GM23338 (cell line): ENCODE data around the gene FDX1. TPM values are rescaled to one million over a fixed set of nuclear protein-coding genes. Genes with fewer than 3 reads are reported as not detected.
"Not testable (repeated sequence)": the region's sequence is repeated elsewhere in the genome, so short reads cannot be mapped to it uniquely, and the experiment has no call there.

Experiments
- ATAC-seq: fragments of 200-7000 bp; cut with Tn5 transposase; 3 replicates; pipeline ENCODE4 v1.9.1; 2020
- DNase-seq: peaks from one replicate; pipeline ENCODE4 v3.0.0-alpha.2; 2015; ENCODE audit warnings: low spot score
- H2AFZ ChIP-seq: fragments of 200-600 bp; sonication (generic); 2 replicates; pipeline ENCODE4 v1.8.0; 2016; ENCODE audit warnings: antibody characterized with exemption, mild to moderate bottlenecking, moderate library complexity
- H3F3A ChIP-seq: fragments of 200-600 bp; sonication (generic); replicated peaks from 2 replicates; pipeline ENCODE4 v1.8.0; 2017; ENCODE audit warnings: antibody characterized with exemption, mixed run types, low read depth
- H3K27ac ChIP-seq: fragments of 200-600 bp; sonication (generic); 2 replicates; pipeline ENCODE4 v1.6.1; 2016; ENCODE audit warnings: low read depth
- H3K27me3 ChIP-seq: fragments of 200-600 bp; sonication (generic); 2 replicates; pipeline ENCODE4 v1.8.0; 2016; ENCODE audit warnings: mild to moderate bottlenecking, mixed run types, moderate library complexity; ENCODE audit not compliant: insufficient read depth
- H3K36me3 ChIP-seq: fragments of 200-600 bp; sonication (generic); 2 replicates; pipeline ENCODE4 v1.8.0; 2016; ENCODE audit warnings: mild to moderate bottlenecking; ENCODE audit not compliant: insufficient read depth
- H3K4me1 ChIP-seq: fragments of 200-600 bp; sonication (generic); 2 replicates; pipeline ENCODE4 v1.8.0; 2016; ENCODE audit warnings: mild to moderate bottlenecking, moderate library complexity; ENCODE audit not compliant: insufficient read depth
- H3K4me2 ChIP-seq: fragments of 200-600 bp; sonication (generic); 2 replicates; pipeline ENCODE4 v1.7.1; 2017; ENCODE audit warnings: mixed run types
- H3K4me3 ChIP-seq: fragments of 200-600 bp; sonication (generic); 2 replicates; pipeline ENCODE4 v1.6.1; 2016; ENCODE audit warnings: mixed run types
- H3K79me2 ChIP-seq: fragments of 200-600 bp; sonication (generic); replicated peaks from 2 replicates; pipeline ENCODE4 v1.8.0; 2017; ENCODE audit warnings: mild to moderate bottlenecking; ENCODE audit not compliant: insufficient read depth
- H3K9me2 ChIP-seq: fragments of 200-600 bp; sonication (generic); 2 replicates; pipeline ENCODE4 v1.8.0; 2017; ENCODE audit not compliant: insufficient read depth
- H4K20me1 ChIP-seq: fragments of 200-600 bp; sonication (generic); replicated peaks from 2 replicates; pipeline ENCODE4 v1.8.0; 2017; ENCODE audit warnings: mild to moderate bottlenecking; ENCODE audit not compliant: insufficient read depth
- H3K27ac Mint-ChIP-seq: 2 replicates; pipeline ENCODE4 v1.8.0; 2020; ENCODE audit warnings: inconsistent platforms, mild to moderate bottlenecking, moderate library complexity, mixed read lengths
- H3K27me3 Mint-ChIP-seq: 3 replicates; pipeline ENCODE4 v1.8.0; 2022; ENCODE audit warnings: low read depth, mild to moderate bottlenecking, moderate library complexity, mixed read lengths, inconsistent platforms; ENCODE audit not compliant: insufficient read depth, poor library complexity
- H3K36me3 Mint-ChIP-seq: 3 replicates; pipeline ENCODE4 v1.8.0; 2021; ENCODE audit warnings: low read depth, mild to moderate bottlenecking, inconsistent platforms, moderate library complexity, mixed read lengths
- H3K4me1 Mint-ChIP-seq: 3 replicates; pipeline ENCODE4 v1.8.0; 2020; ENCODE audit warnings: mild to moderate bottlenecking, inconsistent platforms, mixed read lengths
- H3K4me3 Mint-ChIP-seq: 3 replicates; pipeline ENCODE4 v1.8.0; 2021; ENCODE audit warnings: moderate library complexity, mild to moderate bottlenecking, inconsistent platforms, mixed read lengths
- H3K9me3 Mint-ChIP-seq: 3 replicates; pipeline ENCODE4 v1.8.0; 2020; ENCODE audit warnings: moderate library complexity, mild to moderate bottlenecking, inconsistent platforms, mixed read lengths
- CREB1 ChIP-seq: fragments of 250-450 bp; sonication (Bioruptor Pico); IDR thresholded peaks from 2 replicates; pipeline ENCODE4 v1.5.0; 2020; ENCODE audit warnings: low read depth, mild to moderate bottlenecking, moderate library complexity
- CTCF ChIP-seq, 2 experiments: fragments of 200-600 bp in 1 of 2; sonication (generic) in 1 of 2; conservative IDR thresholded peaks; 2 replicates each; pipeline versions ENCODE4 v1.5.1 to v1.6.1; 2016 to 2017; ENCODE audit warnings: antibody characterized with exemption in 2 of 2, low read depth in 2 of 2, mild to moderate bottlenecking in 2 of 2, moderate library complexity in 1 of 2
- ETS1 ChIP-seq: IDR thresholded peaks from 2 replicates; pipeline ENCODE4 v1.6.1; 2016; ENCODE audit warnings: antibody characterized with exemption
- EZH2 ChIP-seq: fragments of 200-600 bp; sonication (generic); IDR thresholded peaks from one replicate; pipeline ENCODE4 v1.8.0; 2017; ENCODE audit warnings: antibody characterized with exemption, mild to moderate bottlenecking, low read depth; ENCODE audit not compliant: unreplicated experiment
- EZH2phosphoT487 ChIP-seq: fragments of 200-600 bp; sonication (generic); IDR thresholded peaks from one replicate; pipeline ENCODE4 v1.8.1; 2018; ENCODE audit warnings: antibody characterized with exemption; ENCODE audit not compliant: unreplicated experiment
- JUNB ChIP-seq: IDR thresholded peaks from one replicate; pipeline ENCODE4 v1.6.1; 2016; ENCODE audit warnings: antibody characterized with exemption; ENCODE audit not compliant: unreplicated experiment
- POLR2AphosphoS5 ChIP-seq: IDR thresholded peaks from 2 replicates; pipeline ENCODE4 v1.6.1; 2016; ENCODE audit warnings: antibody characterized with exemption, low read depth
- STAT1 ChIP-seq: IDR thresholded peaks from one replicate; pipeline ENCODE4 v1.6.1; 2016; ENCODE audit warnings: antibody characterized with exemption; ENCODE audit not compliant: unreplicated experiment
- ZNF462 ChIP-seq: fragments of 250-450 bp; sonication (Bioruptor Pico); IDR thresholded peaks from 2 replicates; pipeline ENCODE4 v1.5.0; 2020; ENCODE audit warnings: mild to moderate bottlenecking, moderate library complexity
- polyA plus RNA-seq: library from polyadenylated mRNA; unstranded; fragments of >200 nt; fragmentation: Nextera tagmentation; extraction: Ambion mirVana; gene quantifications from 2 replicates; pipeline ENCODE4 v1.2.1, GENCODE V29; 2016
- total RNA-seq: library from RNA; depleted of rRNA; stranded (reverse); fragments of >200 nt; shearing (Covaris generic); gene quantifications from 2 replicates; pipeline ENCODE4 v1.2.3, GENCODE V29; 2014

FDX1 gene
- total and polyA plus RNA-seq, 2 experiments from 2014 or later = 11.1 to 15.9 TPM

DNA sequence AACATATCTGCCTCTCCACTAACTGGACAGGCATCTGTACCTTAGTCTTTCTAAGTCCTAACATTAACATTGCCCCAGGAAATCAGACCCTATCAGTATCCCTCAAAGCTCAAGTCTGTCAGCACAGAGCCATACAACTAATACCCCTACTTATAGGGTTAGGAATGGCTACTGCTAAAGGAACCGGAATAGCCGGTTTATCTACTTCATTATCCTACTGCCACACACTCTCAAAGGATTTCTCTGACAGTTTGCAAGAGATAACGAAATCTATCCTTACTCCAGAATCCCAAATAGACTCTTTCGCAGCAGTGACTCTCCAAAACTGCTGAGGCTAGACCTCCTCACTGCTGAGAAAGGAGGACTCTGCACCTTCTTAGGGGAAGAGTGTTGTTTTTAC lies 24.1 kb upstream of the FDX1 start:
- H4K20me1 ChIP-seq, H3K4me1 ChIP-seq, H3K4me2 ChIP-seq, H3K36me3 Mint-ChIP-seq, H3K27me3 Mint-ChIP-seq, ATAC-seq, H3K27me3 ChIP-seq, H3K4me3 Mint-ChIP-seq, H3K79me2 ChIP-seq, H3K9me2 ChIP-seq, H3K4me1 Mint-ChIP-seq, H2AFZ ChIP-seq, H3K4me3 ChIP-seq, H3K27ac Mint-ChIP-seq, H3K27ac ChIP-seq, H3F3A ChIP-seq, H3K36me3 ChIP-seq, DNase-seq: not testable (repeated sequence)
- H3K9me3 Mint-ChIP-seq = peaks cover 19% of the 10 kb centered on the region

DNA sequence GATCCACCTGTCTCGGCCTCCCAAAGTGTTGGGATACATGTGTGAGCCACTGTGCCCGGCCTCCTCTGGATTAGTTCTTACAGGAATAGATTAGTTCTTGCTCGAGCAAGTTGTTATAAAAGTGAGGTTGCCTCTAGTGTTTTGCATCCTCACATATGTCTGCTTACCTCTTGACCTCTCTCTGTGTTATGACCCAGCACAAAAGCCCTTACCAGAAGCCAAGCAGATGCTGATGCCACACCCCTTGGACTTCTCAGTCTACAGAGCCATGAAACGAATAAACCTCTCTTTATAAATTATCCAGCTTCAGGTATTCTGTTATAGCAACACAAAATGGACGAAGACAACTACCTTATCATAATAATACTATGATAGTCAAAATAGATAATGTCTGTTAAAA lies 22.4 kb upstream of the FDX1 start:
- no peaks in the 10 kb centered on the region for H3K4me1 Mint-ChIP-seq
- Histone ChIP-seq H3K27me3 (no peaks in the 10 kb centered on the region), H3K4me1 (no peaks in the 10 kb centered on the region)

More for the DNA sequence above, 22.4 kb upstream of the FDX1 start:
- Histone ChIP-seq H3K36me3 (no peaks in the 10 kb centered on the region), H3K4me3 (no peak overlapping the region), H3K27ac (no peak overlapping the region), H3K79me2 (no peaks in the 10 kb centered on the region), H2AFZ (no peak overlapping the region), H3K4me2 (no peak overlapping the region), H3K9me2 (no peaks in the 10 kb centered on the region), H4K20me1 (no peaks in the 10 kb centered on the region), H3F3A (no peaks in the 10 kb centered on the region)
- no peak for DNase-seq
- H3K36me3 Mint-ChIP-seq = peaks cover 9% of the 10 kb centered on the region
- ATAC-seq = no peak
- H3K9me3 Mint-ChIP-seq = peaks cover 19% of the 10 kb centered on the region
- no peak overlapping the region for H3K4me3 Mint-ChIP-seq
- no peaks in the 10 kb centered on the region for H3K27me3 Mint-ChIP-seq
- no peak for TF ChIP-seq POLR2AphosphoS5
- TF ChIP-seq STAT1 = no peak
- no peak for TF ChIP-seq CREB1 (CRISPR knock-in tag)
- TF ChIP-seq ZNF462 (CRISPR knock-in tag) = no peak
- no peak for TF ChIP-seq EZH2phosphoT487
- no peak for TF ChIP-seq ETS1
- TF ChIP-seq JUNB = no peak
- no peak for TF ChIP-seq EZH2
- TF ChIP-seq CTCF (conservative IDR thresholded peaks at IDR 0.05; ENCODE audit: low read depth in 2 of 2) = no peak
- no peak overlapping the region for H3K27ac Mint-ChIP-seq
